OCI-LY3 (cell line): ENCODE results near the gene ITGA6.

ENCODE experiments used
- H2AFZ ChIP-seq: fragments of 200-600, 300-600 bp; shearing (Covaris generic); 2 replicates; pipeline ENCODE4 v1.6.0; 2014; ENCODE audit warnings: antibody characterized with exemption, low read depth, low read length
- H3K27ac ChIP-seq: fragments of 200-600, 300-600 bp; sonication (generic); 2 replicates; pipeline ENCODE4 v1.5.1; 2014; ENCODE audit warnings: mild to moderate bottlenecking, low read length, moderate library complexity, mixed read lengths
- H3K27me3 ChIP-seq: fragments of 200-600, 300-600 bp; sonication (generic); 2 replicates; pipeline ENCODE4 v1.6.1; 2014; ENCODE audit warnings: low read depth, low read length, mixed read lengths
- H3K36me3 ChIP-seq: fragments of 200-600, 300-600 bp; sonication (generic); replicated peaks from 2 replicates; pipeline ENCODE3; 2014; ENCODE audit warnings: low read depth, low read length, mixed read lengths
- H3K4me1 ChIP-seq: fragments of 300-600, 200-600 bp; sonication (generic); 2 replicates; pipeline ENCODE4 v1.6.1; 2014; ENCODE audit warnings: low read length, mixed read lengths
- H3K4me2 ChIP-seq: fragments of 200-600, 300-600 bp; sonication (generic); 2 replicates; pipeline ENCODE4 v1.6.1; 2014; ENCODE audit warnings: low read length, mixed read lengths
- H3K4me3 ChIP-seq: fragments of 300-600, 200-600 bp; sonication (generic); 2 replicates; pipeline ENCODE4 v1.5.1; 2014; ENCODE audit warnings: antibody characterized with exemption, mild to moderate bottlenecking, low read length, moderate library complexity
- H3K79me2 ChIP-seq: fragments of 300-600, 200-600 bp; shearing (Covaris generic); 2 replicates; pipeline ENCODE4 v1.6.1; 2014; ENCODE audit warnings: mild to moderate bottlenecking, low read length, mixed read lengths
- H3K9ac ChIP-seq: fragments of 300-600, 200-600 bp; shearing (Covaris generic); 2 replicates; pipeline ENCODE4 v1.6.0; 2014; ENCODE audit warnings: mild to moderate bottlenecking, low read length, moderate library complexity
- H3K9me3 ChIP-seq: fragments of 200-600, 300-600 bp; shearing (Covaris generic); 2 replicates; pipeline ENCODE4 v1.6.1; 2014; ENCODE audit warnings: low read length, mixed read lengths; ENCODE audit not compliant: insufficient read depth
- H4K20me1 ChIP-seq: fragments of 200-600, 300-600 bp; sonication (generic); 2 replicates; pipeline ENCODE4 v1.6.1; 2016; ENCODE audit warnings: low read length, mixed read lengths; ENCODE audit not compliant: insufficient read depth
- CTCF ChIP-seq: fragments of 200-600, 300-600 bp; sonication (generic); IDR thresholded peaks from 2 replicates; pipeline ENCODE4 v1.5.1; 2014; ENCODE audit warnings: antibody characterized with exemption, low read length, low read depth
- EZH2phosphoT487 ChIP-seq: fragments of 200-600 bp; shearing (Covaris generic); IDR thresholded peaks from 2 replicates; pipeline ENCODE4 v1.6.1; 2018; ENCODE audit warnings: antibody characterized with exemption, mixed run types, low read depth

The ITGA6 gene

GRCh38 chr2:172513524-172513900 lies 86.1 kb downstream of the ITGA6 start:
- Histone ChIP-seq H3K4me2 (no peak overlapping the region), H3K9ac (no peak overlapping the region), H3K4me3 (no peak overlapping the region), H3K27me3 (no peaks in the 10 kb centered on the region), H3K27ac (no peak overlapping the region), H3K36me3 (peaks cover 4% of the 10 kb centered on the region), H3K9me3 (peaks cover 9% of the 10 kb centered on the region), H4K20me1 (no peaks in the 10 kb centered on the region), H3K4me1 (no peaks in the 10 kb centered on the region), H3K79me2 (no peaks in the 10 kb centered on the region), H2AFZ (no peak overlapping the region)
- TF ChIP-seq CTCF, result no peak
- TF ChIP-seq EZH2phosphoT487, result no peak

- no peaks in the 10 kb centered on the region for H3K79me2 ChIP-seq
- H3K4me2 ChIP-seq, result no peak overlapping the region
- peaks cover 4% of the 10 kb centered on the region for H3K36me3 ChIP-seq
- no peak for TF ChIP-seq CTCF
- no peak for TF ChIP-seq EZH2phosphoT487
- no peaks in the 10 kb centered on the region for H3K27me3 ChIP-seq
- H2AFZ ChIP-seq, result no peak overlapping the region
- H3K4me3 ChIP-seq, result no peak overlapping the region
- H4K20me1 ChIP-seq, result no peaks in the 10 kb centered on the region
- H3K9ac ChIP-seq, result no peak overlapping the region
- no peaks in the 10 kb centered on the region for H3K4me1 ChIP-seq
- H3K9me3 ChIP-seq, result peaks cover 9% of the 10 kb centered on the region
- no peak overlapping the region for H3K27ac ChIP-seq
These were observed 86.7 kb downstream of the ITGA6 start for GRCh38 chr2:172513935-172514586.

- Histone ChIP-seq H3K4me1 (no peaks in the 10 kb centered on the region), H3K4me2 (no peak overlapping the region), H2AFZ (no peak overlapping the region), H3K4me3 (no peak overlapping the region), H3K36me3 (peaks cover 4% of the 10 kb centered on the region), H4K20me1 (no peaks in the 10 kb centered on the region), H3K79me2 (no peaks in the 10 kb centered on the region), H3K9me3 (peaks cover 13% of the 10 kb centered on the region), H3K9ac (no peak overlapping the region), H3K27me3 (no peaks in the 10 kb centered on the region), H3K27ac (no peak overlapping the region)
- TF ChIP-seq EZH2phosphoT487 (no peak), CTCF (no peak)
These were observed 88.9 kb downstream of the ITGA6 start for GRCh38 chr2:172516299-172516698.

- Histone ChIP-seq H3K9ac (no peak overlapping the region), H3K4me3 (no peak overlapping the region), H3K9me3 (peaks cover 4% of the 10 kb centered on the region), H3K36me3 (no peaks in the 10 kb centered on the region), H3K79me2 (no peaks in the 10 kb centered on the region), H4K20me1 (no peaks in the 10 kb centered on the region), H3K4me2 (no peak overlapping the region), H2AFZ (no peak overlapping the region), H3K27ac (no peak overlapping the region), H3K27me3 (no peaks in the 10 kb centered on the region), H3K4me1 (no peaks in the 10 kb centered on the region)
- TF ChIP-seq EZH2phosphoT487 (no peak), CTCF (no peak)
These were observed 91.6 kb downstream of the ITGA6 start for GRCh38 chr2:172518995-172519394.
